ENCODE measurements around the gene INO80E.

Gene INO80E

DNA sequence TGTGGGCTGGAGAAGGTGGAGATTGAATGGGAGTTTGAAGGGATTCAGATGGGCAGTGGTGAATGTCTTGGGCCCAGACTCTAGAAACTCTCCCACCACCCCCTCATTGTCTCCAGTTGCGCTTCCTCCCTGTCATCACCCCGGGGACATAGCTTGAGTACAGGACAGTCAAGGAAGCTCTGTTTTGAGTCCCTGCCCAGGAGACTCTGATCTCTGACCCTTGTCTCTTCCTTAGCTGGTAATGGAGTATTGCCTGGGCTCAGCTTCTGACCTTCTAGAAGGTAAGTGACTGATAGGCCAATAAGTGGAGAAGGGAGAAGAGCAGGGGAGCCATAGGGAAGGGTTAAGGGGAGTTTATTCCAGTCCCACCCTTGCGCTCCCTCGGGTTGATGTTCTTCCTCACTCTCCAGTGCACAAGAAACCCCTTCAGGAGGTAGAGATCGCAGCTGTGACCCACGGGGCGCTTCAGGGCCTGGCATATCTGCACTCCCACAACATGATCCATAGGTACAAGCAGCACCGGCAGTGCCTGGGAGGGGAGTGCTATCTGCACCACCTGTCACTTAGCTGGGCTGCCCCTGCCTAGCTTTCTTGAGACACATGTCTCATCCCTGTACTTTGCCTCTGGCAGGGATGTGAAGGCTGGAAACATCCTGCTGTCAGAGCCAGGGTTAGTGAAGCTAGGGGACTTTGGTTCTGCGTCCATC is 17.3 kb upstream of the INO80E start:
- Mint-ChIP-seq H3K36me3 (ENCODE audit: low read depth) (peaks cover 42% of the 10 kb centered on the region), H3K4me3 (no peak overlapping the region), H3K9me3 (no peaks in the 10 kb centered on the region), H3K4me1 (peaks cover 35% of the 10 kb centered on the region), H3K27ac (no peak overlapping the region), H3K27me3 (ENCODE audit: low read depth, poor library complexity) (no peaks in the 10 kb centered on the region)
- TF ChIP-seq CTCF (IDR thresholded peaks at IDR 0.05) = no peak
- DNase-seq = no peak

GRCh38 chr16:29982560-29983419 is 13.3 kb upstream of the INO80E start:
- no peaks in the 10 kb centered on the region for H3K27me3 Mint-ChIP-seq (ENCODE audit: low read depth, poor library complexity)
- H3K27ac Mint-ChIP-seq = no peak overlapping the region
- DNase-seq = no peak
- no peak overlapping the region for H3K4me3 Mint-ChIP-seq
- TF ChIP-seq CTCF (IDR thresholded peaks at IDR 0.05) = no peak
- H3K4me1 Mint-ChIP-seq = peaks cover 8% of the 10 kb centered on the region
- peaks cover 67% of the 10 kb centered on the region for H3K36me3 Mint-ChIP-seq (ENCODE audit: low read depth)
- H3K9me3 Mint-ChIP-seq = no peaks in the 10 kb centered on the region

DNA sequence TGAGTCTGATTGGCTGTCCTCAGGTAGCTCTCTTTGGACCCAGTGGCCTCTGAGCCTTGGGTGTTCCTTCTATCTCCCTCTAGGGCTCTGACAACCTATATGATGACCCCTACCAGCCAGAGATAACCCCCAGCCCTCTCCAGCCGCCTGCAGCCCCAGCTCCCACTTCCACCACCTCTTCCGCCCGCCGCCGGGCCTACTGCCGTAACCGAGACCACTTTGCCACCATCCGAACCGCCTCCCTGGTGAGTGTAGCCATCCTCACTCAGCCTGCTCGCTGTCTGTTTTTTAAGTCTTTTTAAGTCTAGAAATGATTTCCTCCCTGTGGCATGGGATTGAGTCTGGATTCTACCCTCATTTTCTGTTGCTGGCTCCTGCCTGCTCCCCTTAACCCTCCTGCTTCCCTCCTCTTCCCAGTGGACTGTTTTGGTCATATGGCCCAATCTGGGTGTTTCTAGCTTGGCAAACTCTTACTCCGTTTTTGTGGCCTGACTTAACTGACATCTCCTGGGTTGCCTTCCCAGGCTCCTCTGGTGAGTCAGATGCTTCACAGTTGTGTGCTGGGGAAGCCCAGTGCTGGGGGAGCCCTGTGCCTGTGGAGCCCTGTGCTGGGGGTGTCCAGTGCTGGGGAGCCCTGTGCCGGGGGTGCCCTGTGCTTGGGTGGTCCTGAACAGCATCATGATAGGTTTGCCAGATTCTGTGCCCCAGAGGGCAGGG is 12.5 kb upstream of the INO80E start:
- no peaks in the 10 kb centered on the region for H3K27me3 Mint-ChIP-seq (ENCODE audit: low read depth, poor library complexity)
- H3K9me3 Mint-ChIP-seq = no peaks in the 10 kb centered on the region
- peaks cover 13% of the 10 kb centered on the region for H3K4me1 Mint-ChIP-seq
- no peak overlapping the region for H3K4me3 Mint-ChIP-seq
- no peak for DNase-seq
- no peak for TF ChIP-seq CTCF (IDR thresholded peaks at IDR 0.05)
- peak overlapping the region; percentile 19 for H3K27ac Mint-ChIP-seq
- H3K36me3 Mint-ChIP-seq (ENCODE audit: low read depth) = peaks cover 65% of the 10 kb centered on the region

GRCh38 chr16:29984137-29984763 is 11.8 kb upstream of the INO80E start:
- TF ChIP-seq CTCF (IDR thresholded peaks at IDR 0.05) = no peak
- H3K9me3 Mint-ChIP-seq = no peaks in the 10 kb centered on the region
- H3K27me3 Mint-ChIP-seq (ENCODE audit: low read depth, poor library complexity) = no peaks in the 10 kb centered on the region
- H3K27ac Mint-ChIP-seq = peak overlapping the region; percentile 34
- peaks cover 20% of the 10 kb centered on the region for H3K4me1 Mint-ChIP-seq
- DNase-seq = no peak
- no peak overlapping the region for H3K4me3 Mint-ChIP-seq
- H3K36me3 Mint-ChIP-seq (ENCODE audit: low read depth) = peaks cover 63% of the 10 kb centered on the region

- Mint-ChIP-seq H3K36me3 (ENCODE audit: low read depth) (peaks cover 63% of the 10 kb centered on the region), H3K4me3 (no peak overlapping the region)
- no peak for TF ChIP-seq CTCF (IDR thresholded peaks at IDR 0.05)
These were observed 11.3 kb upstream of the INO80E start for GRCh38 chr16:29984764-29985147.

More at GRCh38 chr16:29984764-29985147, 11.3 kb upstream of the INO80E start:
- DNase-seq = no peak
- H3K4me1 Mint-ChIP-seq = peaks cover 21% of the 10 kb centered on the region
- H3K27ac Mint-ChIP-seq = peak overlapping the region; percentile 34
- no peaks in the 10 kb centered on the region for H3K9me3 Mint-ChIP-seq
- H3K27me3 Mint-ChIP-seq (ENCODE audit: low read depth, poor library complexity) = no peaks in the 10 kb centered on the region
